HEK293 (cell line): Measurements from ENCODE around the gene CEP135.

Experiments used
- CTCF ChIA-PET: fragments of 350-600 bp; formaldehyde crosslinking; extraction: SDS; loops from one replicate; lab custom pipeline; 2021; ENCODE audit warnings: antibody characterized with exemption; lab: Yijun Ruan, JAX
- POLR2A ChIA-PET: fragments of 300-600 bp; formaldehyde crosslinking; extraction: SDS; loops from one replicate; lab custom pipeline; 2020; ENCODE audit warnings: antibody characterized with exemption, inconsistent platforms; lab: Yijun Ruan, JAX
- H3K27ac ChIP-seq: fragments of 200-500 bp; sonication (Bioruptor generic); 2 replicates; pipeline ENCODE4 v1.5.1; 2014; ENCODE audit warnings: low read depth, low read length, control low read depth, inconsistent platforms; ENCODE audit errors: extremely low read depth
- H3K36me3 ChIP-seq, 2 experiments: fragments of 200-500 bp in 1 of 2; sonication (Bioruptor generic) in 1 of 2; 1 replicate in 1 of 2; 2 replicates in 1 of 2; pipeline ENCODE4 v1.5.1; 2014 to 2017; ENCODE audit warnings: inconsistent platforms in 2 of 2, low read length in 2 of 2; ENCODE audit not compliant: control insufficient read depth in 2 of 2, insufficient read depth in 1 of 2
- H3K4me1 ChIP-seq: fragments of 200-500 bp; sonication (Bioruptor generic); 2 replicates; pipeline ENCODE4 v1.5.1; 2014; ENCODE audit warnings: mild to moderate bottlenecking, low read length, inconsistent platforms; ENCODE audit not compliant: control insufficient read depth, insufficient read depth
- H3K4me3 ChIP-seq: 2 replicates; pipeline ENCODE4 v1.5.1; 2011; ENCODE audit warnings: low read depth, mild to moderate bottlenecking, control low read depth, low read length, moderate library complexity
- H3K9me3 ChIP-seq: fragments of 200-500 bp; sonication (Bioruptor generic); 2 replicates; pipeline ENCODE4 v1.5.1; 2014; ENCODE audit warnings: low read depth, low read length, inconsistent platforms; ENCODE audit not compliant: control insufficient read depth, insufficient read depth
- KLF1 ChIP-seq: fragments of 450-650 bp; formaldehyde crosslinking; IDR thresholded peaks from 2 replicates; pipeline ENCODE4 v1.5.1; 2016; ENCODE audit warnings: missing biosample characterization, missing genetic modification characterization
- MEIS1 ChIP-seq: sonication (generic); formaldehyde crosslinking; IDR thresholded peaks from 2 replicates; pipeline ENCODE4 v1.8.1; 2022; ENCODE audit warnings: missing genetic modification reagents, mild to moderate bottlenecking, borderline replicate concordance
- SP7 ChIP-seq: fragments of 450-650 bp; formaldehyde crosslinking; IDR thresholded peaks from 2 replicates; pipeline ENCODE4 v1.5.1; 2016; ENCODE audit warnings: missing biosample characterization, missing genetic modification characterization
- ZNF157 ChIP-seq: fragments of 450-650 bp; formaldehyde crosslinking; IDR thresholded peaks from 2 replicates; pipeline ENCODE4 v1.5.1; 2016; ENCODE audit warnings: missing biosample characterization, missing genetic modification characterization
- ZNF2 ChIP-seq: fragments of 450-650 bp; formaldehyde crosslinking; IDR thresholded peaks from 2 replicates; pipeline ENCODE4 v1.5.1; 2016; ENCODE audit warnings: missing biosample characterization, missing genetic modification characterization
- ZNF202 ChIP-seq: fragments of 450-650 bp; formaldehyde crosslinking; IDR thresholded peaks from 2 replicates; pipeline ENCODE4 v1.5.1; 2016; ENCODE audit warnings: missing biosample characterization, missing genetic modification characterization, borderline replicate concordance
- ZNF302 ChIP-seq: fragments of 450-650 bp; formaldehyde crosslinking; IDR thresholded peaks from 2 replicates; pipeline ENCODE4 v1.5.1; 2016; ENCODE audit warnings: missing biosample characterization, missing genetic modification characterization, low read depth
- ZNF404 ChIP-seq: fragments of 450-650 bp; formaldehyde crosslinking; IDR thresholded peaks from 2 replicates; pipeline ENCODE4 v1.5.1; 2017; ENCODE audit warnings: missing biosample characterization, missing genetic modification characterization
- ZNF529 ChIP-seq: fragments of 450-650 bp; formaldehyde crosslinking; IDR thresholded peaks from 2 replicates; pipeline ENCODE4 v1.5.1; 2017; ENCODE audit warnings: missing genetic modification characterization, missing biosample characterization; ENCODE audit not compliant: insufficient replicate concordance
- ZNF555 ChIP-seq: fragments of 450-650 bp; formaldehyde crosslinking; conservative IDR thresholded peaks from 2 replicates; pipeline ENCODE4 v1.5.1; 2017; ENCODE audit warnings: missing biosample characterization, mild to moderate bottlenecking, missing genetic modification characterization, inconsistent platforms
- ZNF558 ChIP-seq: fragments of 450-650 bp; formaldehyde crosslinking; IDR thresholded peaks from 2 replicates; pipeline ENCODE4 v1.5.1; 2016; ENCODE audit warnings: missing biosample characterization, missing genetic modification characterization
- ZNF596 ChIP-seq: fragments of 450-650 bp; IDR thresholded peaks from 2 replicates; pipeline ENCODE4 v1.5.0; 2018; ENCODE audit warnings: missing biosample characterization, mild to moderate bottlenecking, missing genetic modification characterization, moderate library complexity
- ZNF624 ChIP-seq: fragments of 450-650 bp; formaldehyde crosslinking; IDR thresholded peaks from 2 replicates; pipeline ENCODE4 v1.5.1; 2017; ENCODE audit warnings: missing biosample characterization, missing genetic modification characterization
- ZNF639 ChIP-seq: fragments of 450-650 bp; formaldehyde crosslinking; IDR thresholded peaks from 2 replicates; pipeline ENCODE4 v1.5.1; 2016; ENCODE audit warnings: missing biosample characterization, missing genetic modification characterization
- ZNF664 ChIP-seq: fragments of 450-650 bp; formaldehyde crosslinking; IDR thresholded peaks from 2 replicates; pipeline ENCODE4 v1.5.1; 2016; ENCODE audit warnings: missing biosample characterization, missing genetic modification characterization
- ZNF670 ChIP-seq: fragments of 450-650 bp; formaldehyde crosslinking; IDR thresholded peaks from 2 replicates; pipeline ENCODE4 v1.5.1; 2016; ENCODE audit warnings: missing biosample characterization, missing genetic modification characterization, low read depth
- ZNF777 ChIP-seq: fragments of 450-650 bp; formaldehyde crosslinking; IDR thresholded peaks from 2 replicates; pipeline ENCODE4 v1.5.1; 2017; ENCODE audit warnings: missing biosample characterization, missing genetic modification characterization, borderline replicate concordance
- ZNF792 ChIP-seq: fragments of 450-650 bp; formaldehyde crosslinking; IDR thresholded peaks from 2 replicates; pipeline ENCODE4 v1.5.1; 2016; ENCODE audit warnings: missing biosample characterization, missing genetic modification characterization
- ZSCAN18 ChIP-seq: fragments of 450-650 bp; formaldehyde crosslinking; IDR thresholded peaks from 2 replicates; pipeline ENCODE4 v1.5.1; 2016; ENCODE audit warnings: missing biosample characterization, missing genetic modification characterization
- ZSCAN4 ChIP-seq: fragments of 450-650 bp; formaldehyde crosslinking; IDR thresholded peaks from 2 replicates; pipeline ENCODE4 v1.5.1; 2017; ENCODE audit warnings: missing biosample characterization, missing genetic modification characterization

Gene CEP135

GRCh38 chr4:55979562-55979961 lies 30.8 kb downstream of the CEP135 start:
- Histone ChIP-seq H3K9me3 (no peaks in the 10 kb centered on the region), H3K36me3 (peaks cover 16 to 67% of the 10 kb centered on the region in 2 experiments), H3K4me3 (no peak overlapping the region), H3K4me1 (no peaks in the 10 kb centered on the region), H3K27ac (no peak overlapping the region)
- TF ChIP-seq ZNF302 (tag by site-specific recombination) (no peak), MEIS1 (CRISPR knock-in tag) (no peak), ZSCAN18 (tag by site-specific recombination) (no peak), ZNF670 (no peak), KLF1 (tag by site-specific recombination) (no peak)
- POLR2A ChIA-PET, result no interaction called here
- CTCF ChIA-PET, result no interaction called here

- Histone ChIP-seq H3K4me1 (no peaks in the 10 kb centered on the region), H3K36me3 (peaks cover 11 to 63% of the 10 kb centered on the region in 2 experiments), H3K9me3 (no peaks in the 10 kb centered on the region), H3K27ac (no peak overlapping the region), H3K4me3 (no peak overlapping the region)
- CTCF ChIA-PET, result no interaction called here
- TF ChIP-seq ZNF624 (tag by site-specific recombination), result no peak
- no peak for TF ChIP-seq ZNF404 (tag by site-specific recombination)
- no peak for TF ChIP-seq ZNF558 (tag by site-specific recombination)
- TF ChIP-seq SP7, result no peak
- no peak for TF ChIP-seq ZNF529
- no peak for TF ChIP-seq ZNF596 (tag by site-specific recombination)
- POLR2A ChIA-PET, result no interaction called here
Measured at GRCh38 chr4:55980725-55981124, 32.0 kb downstream of the CEP135 start.

GRCh38 chr4:55982976-55983375 lies 34.2 kb downstream of the CEP135 start:
- ChIA-PET POLR2A (no interaction called here), CTCF (interaction anchor here (0.6 kb wide), 2 partner anchors 204 to 228 kb away, joined by 3 to 6 read pairs; no protein-coding TSS in a partner anchor)
- Histone ChIP-seq H3K9me3 (no peaks in the 10 kb centered on the region), H3K36me3 (peaks cover 11 to 63% of the 10 kb centered on the region in 2 experiments), H3K4me1 (no peaks in the 10 kb centered on the region), H3K27ac (no peak overlapping the region), H3K4me3 (no peak overlapping the region)
- no peak for TF ChIP-seq ZNF792 (tag by site-specific recombination)
- no peak for TF ChIP-seq KLF1 (tag by site-specific recombination)
- no peak for TF ChIP-seq ZNF555 (tag by site-specific recombination)
- TF ChIP-seq ZNF639 (tag by site-specific recombination), result no peak
- TF ChIP-seq ZNF157, result no peak
- no peak for TF ChIP-seq ZSCAN4
- no peak for TF ChIP-seq ZNF2 (tag by site-specific recombination)
- TF ChIP-seq ZNF777, result no peak
- TF ChIP-seq ZNF664, result no peak
- TF ChIP-seq ZNF202 (tag by site-specific recombination), result no peak
